AG09309 (cell line): ENCODE data around the gene ZNF618.

Experiments
- DNase-seq: peaks from one replicate; pipeline ENCODE4 v3.0.0-alpha.2; 2010; ENCODE audit warnings: low read depth
- H3K4me3 ChIP-seq: 2 replicates; pipeline ENCODE4 v1.5.1; 2011; ENCODE audit warnings: mild to moderate bottlenecking, low read depth, low read length, moderate library complexity; ENCODE audit not compliant: control insufficient read depth
- TF ChIP-seq, protein P1 (sequence below): IDR thresholded peaks from 2 replicates; pipeline ENCODE4 v1.5.1; 2011; ENCODE audit warnings: mild to moderate bottlenecking, low read depth, low read length, inconsistent platforms; ENCODE audit not compliant: insufficient read depth, control insufficient read depth; ENCODE audit errors: missing control alignments

Gene ZNF618

GRCh38 chr9:113969343-113969742 lies 93.2 kb downstream of the ZNF618 start:
- no peak overlapping the region for H3K4me3 ChIP-seq
- TF ChIP-seq, protein P1, sequence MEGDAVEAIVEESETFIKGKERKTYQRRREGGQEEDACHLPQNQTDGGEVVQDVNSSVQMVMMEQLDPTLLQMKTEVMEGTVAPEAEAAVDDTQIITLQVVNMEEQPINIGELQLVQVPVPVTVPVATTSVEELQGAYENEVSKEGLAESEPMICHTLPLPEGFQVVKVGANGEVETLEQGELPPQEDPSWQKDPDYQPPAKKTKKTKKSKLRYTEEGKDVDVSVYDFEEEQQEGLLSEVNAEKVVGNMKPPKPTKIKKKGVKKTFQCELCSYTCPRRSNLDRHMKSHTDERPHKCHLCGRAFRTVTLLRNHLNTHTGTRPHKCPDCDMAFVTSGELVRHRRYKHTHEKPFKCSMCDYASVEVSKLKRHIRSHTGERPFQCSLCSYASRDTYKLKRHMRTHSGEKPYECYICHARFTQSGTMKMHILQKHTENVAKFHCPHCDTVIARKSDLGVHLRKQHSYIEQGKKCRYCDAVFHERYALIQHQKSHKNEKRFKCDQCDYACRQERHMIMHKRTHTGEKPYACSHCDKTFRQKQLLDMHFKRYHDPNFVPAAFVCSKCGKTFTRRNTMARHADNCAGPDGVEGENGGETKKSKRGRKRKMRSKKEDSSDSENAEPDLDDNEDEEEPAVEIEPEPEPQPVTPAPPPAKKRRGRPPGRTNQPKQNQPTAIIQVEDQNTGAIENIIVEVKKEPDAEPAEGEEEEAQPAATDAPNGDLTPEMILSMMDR, result no peak
- DNase-seq, result no peak

DNA sequence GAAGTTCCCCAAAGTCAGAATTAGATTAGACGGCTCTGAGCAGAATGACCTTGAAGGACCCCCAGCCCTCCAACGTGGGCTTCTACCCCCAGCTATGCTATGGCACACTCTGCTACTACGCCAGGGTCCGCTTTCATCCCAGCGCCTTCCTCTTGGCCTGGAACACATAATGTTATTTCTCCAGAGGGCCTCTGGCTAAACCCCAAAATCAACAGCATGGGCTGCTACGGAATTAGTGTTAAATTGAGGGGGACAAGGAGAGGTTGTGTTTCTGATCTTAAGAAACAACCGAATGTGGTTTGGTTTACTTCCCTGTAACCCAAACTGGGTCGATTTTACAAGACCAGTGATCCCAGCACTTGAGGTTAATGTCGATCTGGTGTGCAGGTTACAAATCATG lies 97.1 kb downstream of the ZNF618 start:
- TF ChIP-seq, protein P1, result no peak
- no peak for DNase-seq
- no peak overlapping the region for H3K4me3 ChIP-seq

GRCh38 chr9:113973963-113974413 lies 97.9 kb downstream of the ZNF618 start:
- no peak overlapping the region for H3K4me3 ChIP-seq
- DNase-seq, result no peak
- TF ChIP-seq, protein P1, result no peak

DNA sequence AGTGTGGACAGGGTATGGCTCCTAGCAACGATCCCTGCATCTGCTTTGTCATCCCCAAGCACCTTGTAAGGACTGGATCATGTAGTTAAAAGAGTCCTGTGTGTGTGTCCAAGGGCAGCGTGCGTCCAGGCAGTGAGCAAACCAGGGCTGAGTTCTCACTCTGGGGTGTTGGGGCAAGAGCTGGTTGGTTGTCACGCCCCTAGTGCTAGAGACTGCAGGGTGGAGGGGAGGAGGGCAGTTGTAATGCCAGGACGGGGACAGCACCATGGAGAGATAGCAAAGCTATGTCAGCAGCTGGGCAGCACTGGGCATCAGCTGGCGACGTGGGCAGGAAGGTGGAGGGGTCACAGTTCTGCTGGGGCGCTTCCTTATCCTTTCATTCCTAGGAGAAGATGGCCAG lies 100.8 kb downstream of the ZNF618 start:
- no peak for DNase-seq
- H3K4me3 ChIP-seq, result no peak overlapping the region
- TF ChIP-seq, protein P1, result no peak

- no peak for DNase-seq
- no peak overlapping the region for H3K4me3 ChIP-seq
- TF ChIP-seq, protein P1, result no peak
Measured at GRCh38 chr9:113978725-113979342, 102.7 kb downstream of the ZNF618 start.

GRCh38 chr9:113979343-113980127 lies 103.4 kb downstream of the ZNF618 start:
- DNase-seq, result no peak
- TF ChIP-seq, protein P1, result no peak
- no peak overlapping the region for H3K4me3 ChIP-seq
